Neural crest cell (in vitro differentiated cells): Measurements from ENCODE around the gene GLUD1. TPM values are rescaled to one million over a fixed set of nuclear protein-coding genes. Genes with fewer than 3 reads are reported as not detected.
"Not testable (repeated sequence)": the region's sequence is repeated elsewhere in the genome, so short reads cannot be mapped to it uniquely, and the experiment has no call there.

ENCODE experiments used
- DNase-seq: peaks from one replicate; pipeline ENCODE4 v3.0.0; 2021; ENCODE audit warnings: low read depth, mixed read lengths, low spot score
- H3K27ac Mint-ChIP-seq: one replicate; pipeline ENCODE4 v1.8.0; 2021; ENCODE audit warnings: mild to moderate bottlenecking, mixed read lengths; ENCODE audit not compliant: unreplicated experiment
- H3K27me3 Mint-ChIP-seq: 2 replicates; pipeline ENCODE4 v1.8.0; 2021; ENCODE audit warnings: low read depth, mild to moderate bottlenecking, mixed read lengths
- H3K36me3 Mint-ChIP-seq: 2 replicates; pipeline ENCODE4 v1.8.0; 2021; ENCODE audit warnings: low read depth, mild to moderate bottlenecking, mixed read lengths
- H3K4me1 Mint-ChIP-seq: 2 replicates; pipeline ENCODE4 v1.8.0; 2021; ENCODE audit warnings: mixed read lengths
- H3K4me3 Mint-ChIP-seq: one replicate; pipeline ENCODE4 v1.8.0; 2021; ENCODE audit warnings: mild to moderate bottlenecking, mixed read lengths
- H3K9me3 Mint-ChIP-seq: 2 replicates; pipeline ENCODE4 v1.8.0; 2021; ENCODE audit warnings: mixed read lengths
- CTCF ChIP-seq: fragments of 200-600 bp; sonication (generic); conservative IDR thresholded peaks from 2 replicates; pipeline ENCODE4 v1.5.0; 2021; ENCODE audit warnings: antibody characterized with exemption, mild to moderate bottlenecking
- total RNA-seq: library from RNA; stranded (reverse); gene quantifications from 2 replicates; pipeline ENCODE4 v1.2.1, GENCODE V29; 2021

Gene GLUD1
- total RNA-seq, 1 donor from 2014 or later, result 105 TPM

GRCh38 chr10:87081574-87081973, 13.1 kb downstream of the GLUD1 start:
- H3K4me3 Mint-ChIP-seq, H3K9me3 Mint-ChIP-seq, DNase-seq, H3K27me3 Mint-ChIP-seq, H3K27ac Mint-ChIP-seq: not testable (repeated sequence)
- H3K36me3 Mint-ChIP-seq, result peaks cover 14% of the 10 kb centered on the region
- peaks cover 28% of the 10 kb centered on the region for H3K4me1 Mint-ChIP-seq

- DNase-seq, H3K27me3 Mint-ChIP-seq, H3K4me3 Mint-ChIP-seq, H3K27ac Mint-ChIP-seq, H3K9me3 Mint-ChIP-seq: not testable (repeated sequence)
- H3K4me1 Mint-ChIP-seq, result peaks cover 28% of the 10 kb centered on the region
- H3K36me3 Mint-ChIP-seq, result peaks cover 12% of the 10 kb centered on the region
Observed at GRCh38 chr10:87080621-87081020, 14.0 kb downstream of the GLUD1 start.

- H3K36me3 Mint-ChIP-seq, result peaks cover 10% of the 10 kb centered on the region
- H3K27ac Mint-ChIP-seq, result no peak overlapping the region
- DNase-seq, result no peak
- H3K9me3 Mint-ChIP-seq, result no peaks in the 10 kb centered on the region
- TF ChIP-seq CTCF, result no peak
- H3K4me3 Mint-ChIP-seq, result no peak overlapping the region
- H3K27me3 Mint-ChIP-seq, result no peaks in the 10 kb centered on the region
- peaks cover 23% of the 10 kb centered on the region for H3K4me1 Mint-ChIP-seq
Observed at GRCh38 chr10:87079106-87079836, 15.4 kb downstream of the GLUD1 start.

GRCh38 chr10:87076421-87076820, 18.2 kb downstream of the GLUD1 start:
- H3K36me3 Mint-ChIP-seq, result peaks cover 13% of the 10 kb centered on the region
- not testable (repeated sequence) for H3K27me3 Mint-ChIP-seq, H3K27ac Mint-ChIP-seq

GRCh38 chr10:87072449-87072848, 22.2 kb downstream of the GLUD1 start:
- Mint-ChIP-seq H3K9me3 (no peaks in the 10 kb centered on the region), H3K27me3 (no peaks in the 10 kb centered on the region), H3K4me3 (no peak overlapping the region), H3K27ac (no peak overlapping the region), H3K4me1 (no peaks in the 10 kb centered on the region), H3K36me3 (peaks cover 11% of the 10 kb centered on the region)
- TF ChIP-seq CTCF, result no peak
- DNase-seq, result no peak

More at GRCh38 chr10:87076421-87076820, 18.2 kb downstream of the GLUD1 start:
- not testable (repeated sequence) for H3K4me3 Mint-ChIP-seq, H3K4me1 Mint-ChIP-seq, H3K9me3 Mint-ChIP-seq, DNase-seq

GRCh38 chr10:87068281-87068680, 26.4 kb downstream of the GLUD1 start:
- Mint-ChIP-seq H3K4me3 (no peak overlapping the region), H3K4me1 (no peaks in the 10 kb centered on the region), H3K36me3 (peaks cover 21% of the 10 kb centered on the region), H3K27ac (no peak overlapping the region), H3K9me3 (no peaks in the 10 kb centered on the region), H3K27me3 (no peaks in the 10 kb centered on the region)
- no peak for DNase-seq
- no peak for TF ChIP-seq CTCF

GRCh38 chr10:87066865-87067264, 27.8 kb downstream of the GLUD1 start:
- H3K4me1 Mint-ChIP-seq, result no peaks in the 10 kb centered on the region
- peaks cover 18% of the 10 kb centered on the region for H3K36me3 Mint-ChIP-seq

More at GRCh38 chr10:87066865-87067264, 27.8 kb downstream of the GLUD1 start:
- TF ChIP-seq CTCF, result no peak
- H3K27ac Mint-ChIP-seq, result no peak overlapping the region
- H3K9me3 Mint-ChIP-seq, result no peaks in the 10 kb centered on the region
- no peak for DNase-seq
- no peaks in the 10 kb centered on the region for H3K27me3 Mint-ChIP-seq
- no peak overlapping the region for H3K4me3 Mint-ChIP-seq
